Measurements from ENCODE around the gene TMEM178B. TPM values are rescaled to one million over a fixed set of nuclear protein-coding genes. Genes with fewer than 3 reads are reported as not detected.

The TMEM178B gene
- total and polyA plus RNA-seq, 10 of the 15 experiments (the other 5 are each of a cell fraction or from before 2014, with no cell fraction given): 0.01 to 1.1 (median 0.04) TPM; not detected in 2

- TF ChIP-seq SMAD5 (IDR thresholded peaks at IDR 0.05; ENCODE audit: low read depth) (no peak), SPI1 (IDR thresholded peaks at IDR 0.05; ENCODE audit: borderline replicate concordance, insufficient read depth, low read depth, low read length) (no peak), GATAD2B (conservative IDR thresholded peaks at IDR 0.05; ENCODE audit: low read depth) (no peak), ZNF274 (IDR thresholded peaks at IDR 0.05; ENCODE audit: insufficient read depth, insufficient read length) (no peak), PBX3 (IDR thresholded peaks at IDR 0.05; ENCODE audit: insufficient replicate concordance, low read depth, low read length) (no peak), PML (IDR thresholded peaks at IDR 0.05; ENCODE audit: low read length) (no peak), BRCA1 (IDR thresholded peaks at IDR 0.05; ENCODE audit: low read depth, low read length) (no peak), IKZF1 (conservative IDR thresholded peaks at IDR 0.05) (no peak), MEF2A (IDR thresholded peaks at IDR 0.05; ENCODE audit: insufficient read depth, low read depth, low read length) (no peak), CREB1 (IDR thresholded peaks at IDR 0.05; ENCODE audit: low read depth) (no peak), SIN3A (IDR thresholded peaks at IDR 0.05; ENCODE audit: low read depth, low read length) (no peak), RFX5 (IDR thresholded peaks at IDR 0.05; ENCODE audit: low read depth, low read length) (no peak), HDAC2 (IDR thresholded peaks at IDR 0.05) (no peak), TCF7 (IDR thresholded peaks at IDR 0.05; ENCODE audit: borderline replicate concordance) (no peak)
- Histone ChIP-seq H3K4me3 (no peak overlapping the region), H3K9me3 (replicated peaks; ENCODE audit: control insufficient read depth, insufficient read depth, low read length) (no peaks in the 10 kb centered on the region), H3K4me1 (ENCODE audit: control insufficient read depth, insufficient read depth, low read length) (no peaks in the 10 kb centered on the region), H3K27me3 (replicated peaks in 1 of 2; ENCODE audit: control insufficient read depth in 2 of 2, insufficient read depth in 2 of 2, low read length in 1 of 2) (no peaks in the 10 kb centered on the region), H2AFZ (ENCODE audit: control insufficient read depth, low read depth, low read length) (no peak overlapping the region), H4K20me1 (ENCODE audit: control insufficient read depth, insufficient read depth) (no peaks in the 10 kb centered on the region), H3K36me3 (ENCODE audit: control insufficient read depth in 2 of 2, insufficient read depth in 2 of 2, low read length in 1 of 2) (no peaks in the 10 kb centered on the region), H3K9ac (ENCODE audit: control insufficient read depth, insufficient read depth, low read length) (no peak overlapping the region), H3K79me2 (ENCODE audit: control insufficient read depth, insufficient read depth, low read length) (no peaks in the 10 kb centered on the region), H3K4me2 (ENCODE audit: control insufficient read depth, insufficient read depth) (no peak overlapping the region), H3K27ac (ENCODE audit: control insufficient read depth, insufficient read depth) (no peak overlapping the region)
- intact Hi-C loops (cut with micrococcal nuclease; ENCODE audit: unreplicated experiment) (no loop called here), in situ Hi-C loops (cut with MboI) (no loop called here)
- FAIRE-seq (no peak), DNase-seq (ENCODE audit: low read depth, low spot score) (no peak), ATAC-seq (no peak)
- RAD21 ChIA-PET (ENCODE audit: unreplicated experiment): no interaction called here
- no TSS peak for BruUV-seq (replicated peaks)
- 36% methylated on average over 6 of the region's 6 CpGs for WGBS (ENCODE audit: insufficient coverage, insufficient replicate concordance, low lambda C conversion rate, missing lambda C conversion rate)
- SMC1A ChIA-PET (ENCODE audit: uncharacterized antibody, unreplicated experiment): interaction anchor here (1.3 kb wide), 1 partner anchor 10 kb away, joined by 4 read pairs; no protein-coding TSS in a partner anchor
- POLR2A ChIA-PET: interaction anchor here (0.6 kb wide), 1 partner anchor 102 kb away, joined by 3 read pairs; no protein-coding TSS in a partner anchor
- CTCF ChIA-PET: no interaction called here
These were observed 316.5 kb downstream of the TMEM178B start for GRCh38 chr7:141390339-141390738.

All from GM12878 (cell line).